HG02610 (cell line): ENCODE measurements around the gene SLC31A2.
"Not testable (repeated sequence)": the region's sequence is repeated elsewhere in the genome, so short reads cannot be mapped to it uniquely, and the experiment has no call there.

Experiments used
- ATAC-seq: cut with Tn5 transposase; IDR thresholded peaks from one replicate; pipeline ENCODE4 v1.9.1; 2021; ENCODE audit warnings: mild to moderate bottlenecking, moderate library complexity; ENCODE audit not compliant: unreplicated experiment

The SLC31A2 gene

GRCh38 chr9:113150670-113151611 lies at the start of gene SLC31A2:
Gene SLC31A2, plus strand, starts transcription at chr9:113151007. Its CDS starts 68 bp downstream, at chr9:113151075.
- ATAC-seq = peak; percentile 94

GRCh38 chr9:113105345-113105744 lies 45.5 kb upstream of the SLC31A2 start:
- not testable (repeated sequence) for ATAC-seq

GRCh38 chr9:113111065-113111951 lies 39.5 kb upstream of the SLC31A2 start:
- peak; percentile 40 for ATAC-seq

- peak; percentile 41 for ATAC-seq
Measured at GRCh38 chr9:113112706-113113510, 37.9 kb upstream of the SLC31A2 start.

GRCh38 chr9:113118829-113119228 lies 32.0 kb upstream of the SLC31A2 start:
- not testable (repeated sequence) for ATAC-seq

- ATAC-seq = no peak
Measured at GRCh38 chr9:113125386-113126035, 25.3 kb upstream of the SLC31A2 start.

- ATAC-seq = no peak
Measured at GRCh38 chr9:113129466-113129865, 21.3 kb upstream of the SLC31A2 start.

- no peak for ATAC-seq
Measured at GRCh38 chr9:113129884-113130283, 20.9 kb upstream of the SLC31A2 start.

GRCh38 chr9:113131689-113132151 lies 19.1 kb upstream of the SLC31A2 start:
- no peak for ATAC-seq

GRCh38 chr9:113137196-113138168 lies 13.3 kb upstream of the SLC31A2 start:
- ATAC-seq = no peak

GRCh38 chr9:113138760-113139159 lies 12.0 kb upstream of the SLC31A2 start:
- ATAC-seq = no peak

GRCh38 chr9:113139225-113139829 lies 11.5 kb upstream of the SLC31A2 start:
- no peak for ATAC-seq

GRCh38 chr9:113139953-113140352 lies 10.9 kb upstream of the SLC31A2 start:
- no peak for ATAC-seq

GRCh38 chr9:113140896-113141295 lies 9.9 kb upstream of the SLC31A2 start:
- not testable (repeated sequence) for ATAC-seq

- no peak for ATAC-seq
Measured at GRCh38 chr9:113143432-113144227, 7.2 kb upstream of the SLC31A2 start.

GRCh38 chr9:113148372-113148705 lies 2.5 kb upstream of the SLC31A2 start:
- no peak for ATAC-seq

GRCh38 chr9:113148781-113149510 lies 1.9 kb upstream of the SLC31A2 start:
- no peak for ATAC-seq
